Measurements from ENCODE around the gene ARID4A.

The ARID4A gene

DNA sequence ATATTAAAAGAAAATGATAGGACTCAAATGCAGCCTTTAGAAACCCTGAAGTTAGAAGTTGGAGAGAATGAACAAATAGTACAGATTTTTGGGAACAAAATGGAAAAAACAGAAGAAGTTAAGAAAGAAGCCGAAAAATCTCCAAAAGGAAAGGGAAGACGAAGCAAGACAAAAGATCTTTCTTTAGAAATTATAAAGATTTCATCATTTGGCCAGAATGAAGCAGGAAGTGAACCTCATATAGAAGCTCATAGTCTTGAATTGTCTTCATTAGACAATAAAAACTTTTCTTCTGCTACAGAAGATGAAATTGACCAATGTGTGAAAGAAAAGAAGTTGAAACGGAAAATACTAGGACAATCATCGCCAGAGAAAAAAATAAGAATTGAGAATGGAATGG is 66.0 kb downstream of the ARID4A start:
- TF ChIP-seq, protein P1, sequence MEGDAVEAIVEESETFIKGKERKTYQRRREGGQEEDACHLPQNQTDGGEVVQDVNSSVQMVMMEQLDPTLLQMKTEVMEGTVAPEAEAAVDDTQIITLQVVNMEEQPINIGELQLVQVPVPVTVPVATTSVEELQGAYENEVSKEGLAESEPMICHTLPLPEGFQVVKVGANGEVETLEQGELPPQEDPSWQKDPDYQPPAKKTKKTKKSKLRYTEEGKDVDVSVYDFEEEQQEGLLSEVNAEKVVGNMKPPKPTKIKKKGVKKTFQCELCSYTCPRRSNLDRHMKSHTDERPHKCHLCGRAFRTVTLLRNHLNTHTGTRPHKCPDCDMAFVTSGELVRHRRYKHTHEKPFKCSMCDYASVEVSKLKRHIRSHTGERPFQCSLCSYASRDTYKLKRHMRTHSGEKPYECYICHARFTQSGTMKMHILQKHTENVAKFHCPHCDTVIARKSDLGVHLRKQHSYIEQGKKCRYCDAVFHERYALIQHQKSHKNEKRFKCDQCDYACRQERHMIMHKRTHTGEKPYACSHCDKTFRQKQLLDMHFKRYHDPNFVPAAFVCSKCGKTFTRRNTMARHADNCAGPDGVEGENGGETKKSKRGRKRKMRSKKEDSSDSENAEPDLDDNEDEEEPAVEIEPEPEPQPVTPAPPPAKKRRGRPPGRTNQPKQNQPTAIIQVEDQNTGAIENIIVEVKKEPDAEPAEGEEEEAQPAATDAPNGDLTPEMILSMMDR (IDR thresholded peaks at IDR 0.05; ENCODE audit: insufficient read depth, low read length, missing control alignments) = no peak
- ChIA-PET CTCF (interaction anchor here (0.7 to 4.4 kb wide), 6 partner anchors 8 to 256 kb away, joined by 3 to 28 read pairs (median 4); partner anchors contain the start of gene TOMM20L), POLR2A (no interaction called here)
- H3K4me3 ChIP-seq (ENCODE audit: low read depth, low read length) = no peak overlapping the region
- DNase-seq (ENCODE audit: low read depth, low spot score) = no peak

DNA sequence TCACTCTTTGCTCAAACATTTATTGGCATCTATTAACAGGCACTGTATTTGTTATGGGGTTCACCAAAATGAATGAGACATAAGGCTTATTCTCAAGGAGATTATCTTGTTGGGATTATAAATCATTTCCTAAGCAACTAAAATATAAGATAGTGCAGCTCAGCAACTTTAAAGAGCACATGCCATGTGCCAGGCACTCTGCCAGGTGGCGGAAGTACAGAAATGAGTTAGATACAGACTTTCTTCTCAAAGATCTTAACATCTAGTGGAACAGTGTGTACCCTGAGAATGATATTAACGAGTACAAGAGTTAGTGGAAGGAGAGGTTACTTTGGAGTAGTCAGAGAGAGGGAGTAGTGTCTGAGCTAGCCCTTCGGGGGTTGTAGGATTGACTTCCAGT is 68.9 kb downstream of the ARID4A start:
- POLR2A ChIA-PET = no interaction called here
- H3K4me3 ChIP-seq (ENCODE audit: low read depth, low read length) = no peak overlapping the region
- DNase-seq (ENCODE audit: low read depth, low spot score) = no peak
- CTCF ChIA-PET = interaction anchor here (1.0 to 3.5 kb wide), 2 partner anchors 15 to 29 kb away, joined by 3 to 11 read pairs; partner anchors contain the start of gene TOMM20L
- TF ChIP-seq, protein P1 (IDR thresholded peaks at IDR 0.05; ENCODE audit: insufficient read depth, low read length, missing control alignments) = no peak

DNA sequence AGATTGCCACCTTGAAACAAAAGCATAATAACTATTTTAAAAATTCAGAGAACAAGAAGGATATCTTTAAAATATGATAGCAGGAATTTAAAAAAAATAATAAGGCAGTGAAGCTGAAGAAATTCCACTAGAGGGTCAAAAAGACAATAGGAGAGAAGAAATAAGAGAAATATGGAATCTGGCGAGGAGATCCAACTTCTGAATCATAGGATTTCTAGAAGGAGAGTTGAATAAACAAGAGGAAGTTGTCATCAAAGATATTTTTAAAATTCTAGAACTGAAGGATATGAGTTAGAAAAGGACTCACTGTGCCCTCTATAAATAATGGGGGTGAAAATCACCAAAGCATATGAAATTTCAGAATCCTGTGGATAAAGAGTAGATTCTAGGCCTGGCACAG is 70.6 kb downstream of the ARID4A start:
- H3K4me3 ChIP-seq (ENCODE audit: low read depth, low read length) = no peak overlapping the region
- ChIA-PET POLR2A (no interaction called here), CTCF (no interaction called here)
- TF ChIP-seq, protein P1 (IDR thresholded peaks at IDR 0.05; ENCODE audit: insufficient read depth, low read length, missing control alignments) = no peak
- no peak for DNase-seq (ENCODE audit: low read depth, low spot score)

DNA sequence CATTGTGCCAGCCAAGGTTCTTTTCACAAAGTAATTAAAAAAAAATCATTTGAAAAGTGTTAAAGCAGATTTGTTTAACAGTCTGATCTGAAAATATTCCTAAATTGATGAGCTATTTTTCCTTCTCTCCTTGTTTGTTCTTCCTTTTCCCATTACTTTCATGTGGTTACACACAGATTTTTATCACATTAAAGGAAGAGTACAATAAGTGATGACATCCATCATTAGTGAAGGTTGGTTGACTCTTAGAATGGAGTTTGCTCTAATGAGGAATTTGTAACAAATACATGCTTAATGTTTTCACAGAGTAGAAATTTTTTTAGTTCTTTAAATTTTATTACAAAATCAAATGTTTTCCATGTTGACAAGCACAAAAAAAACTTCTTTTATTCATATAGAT is 78.4 kb downstream of the ARID4A start:
- CTCF ChIA-PET = interaction anchor here (1.0 to 2.8 kb wide), 3 partner anchors 13 to 18 kb away, joined by 3 to 8 read pairs (median 4); partner anchors contain the start of gene TOMM20L
- DNase-seq (ENCODE audit: low read depth, low spot score) = no peak
- POLR2A ChIA-PET = interaction anchor here (0.6 kb wide), 1 partner anchor 170 kb away, joined by 5 read pairs; no protein-coding TSS in a partner anchor
- TF ChIP-seq, protein P1 (IDR thresholded peaks at IDR 0.05; ENCODE audit: insufficient read depth, low read length, missing control alignments) = no peak
- H3K4me3 ChIP-seq (ENCODE audit: low read depth, low read length) = no peak overlapping the region

DNA sequence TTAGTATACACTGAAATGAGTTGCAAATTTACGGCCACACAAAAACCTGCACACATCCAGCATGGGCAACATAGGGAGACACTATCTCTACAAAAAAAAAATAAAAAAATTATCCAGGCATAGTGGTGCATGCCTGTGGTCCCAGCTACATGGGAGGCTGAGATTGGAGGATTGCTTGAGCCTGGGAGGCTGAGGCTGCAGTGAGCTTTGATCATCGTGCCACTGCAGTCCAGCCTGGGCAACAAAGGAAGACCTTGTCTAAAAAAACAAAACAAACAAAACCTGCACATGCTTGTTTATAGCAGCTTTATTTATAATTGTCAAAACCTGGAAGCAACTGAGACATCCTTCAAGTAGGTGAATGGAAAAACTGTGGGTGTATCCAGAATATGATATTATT is 92.5 kb downstream of the ARID4A start:
- ChIA-PET CTCF (no interaction called here), POLR2A (no interaction called here)
- H3K4me3 ChIP-seq (ENCODE audit: low read depth, low read length) = no peak overlapping the region
- DNase-seq (ENCODE audit: low read depth, low spot score) = no peak
- TF ChIP-seq, protein P1 (IDR thresholded peaks at IDR 0.05; ENCODE audit: insufficient read depth, low read length, missing control alignments) = no peak

DNA sequence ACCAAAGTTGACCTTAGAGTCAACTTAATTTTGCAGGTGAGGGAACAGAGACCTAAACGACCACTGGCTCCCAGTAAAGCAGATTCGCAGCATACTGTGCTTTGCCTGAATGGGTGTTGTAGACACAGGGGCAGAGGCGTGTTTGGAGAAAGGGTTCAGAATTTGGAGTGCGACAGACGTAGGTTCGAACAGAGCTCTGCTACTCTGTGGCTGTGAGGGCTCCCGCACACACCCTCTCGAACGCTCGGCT is 97.1 kb downstream of the ARID4A start:
- DNase-seq (ENCODE audit: low read depth, low spot score) = no peak
- H3K4me3 ChIP-seq (ENCODE audit: low read depth, low read length) = peak overlapping the region; percentile 55
- TF ChIP-seq, protein P1 (IDR thresholded peaks at IDR 0.05; ENCODE audit: insufficient read depth, low read length, missing control alignments) = no peak
- ChIA-PET POLR2A (no interaction called here), CTCF (interaction anchor here (0.7 to 6.0 kb wide), 23 partner anchors 8 to 287 kb away, joined by 3 to 48 read pairs (median 7); partner anchors contain the start of genes ARID4A, KIAA0586 and TIMM9)
